B cell (primary cell): ENCODE measurements around the gene LDLRAD3. TPM values are rescaled to one million over a fixed set of nuclear protein-coding genes. Genes with fewer than 3 reads are reported as not detected.

Experiments
- ATAC-seq: fragments of 200-7000 bp; cut with Tn5 transposase; one replicate; pipeline ENCODE4 v1.10.0; 2021; ENCODE audit warnings: low read depth, mild to moderate bottlenecking, moderate number of reproducible peaks, moderate library complexity
- CTCF ChIA-PET: fragments of 350-600 bp; sonication (Branson Sonifier 250); formaldehyde crosslinking; loops from one replicate; lab custom pipeline; 2021; ENCODE audit warnings: antibody characterized with exemption, inconsistent platforms; lab: Charles Lee
- POLR2A ChIA-PET: fragments of 350-600 bp; sonication (Branson Sonifier 250); formaldehyde crosslinking; loops from one replicate; lab custom pipeline; 2021; ENCODE audit warnings: antibody characterized with exemption; lab: Charles Lee
- DNase-seq: peaks from one replicate; pipeline ENCODE4 v3.0.0; 2013
- H2AFZ ChIP-seq: 2 replicates; pipeline ENCODE4 v1.6.1; 2012; ENCODE audit warnings: mild to moderate bottlenecking, low read depth, low read length; ENCODE audit not compliant: insufficient read depth, poor library complexity, severe bottlenecking
- H3K27ac ChIP-seq, 2 donors: 1 replicate in 1 of 2; 2 replicates in 1 of 2; pipeline ENCODE4 v1.5.1; 2012 to 2013; ENCODE audit warnings: low read length in 2 of 2, mild to moderate bottlenecking in 2 of 2, moderate library complexity in 1 of 2
- H3K27me3 ChIP-seq, 4 experiments: fragments of 200-600 bp in 1 of 4; sonication (generic) in 1 of 4; replicated peaks in 1 of 4; 1 replicate in 2 of 4; 2 replicates in 2 of 4; pipeline versions ENCODE4 v1.6.1 to v1.7.0; 2013 to 2016; ENCODE audit warnings: low read length in 3 of 4, mild to moderate bottlenecking in 2 of 4, mixed read lengths in 1 of 4, moderate library complexity in 1 of 4; ENCODE audit not compliant: insufficient read depth in 4 of 4, control insufficient read depth in 3 of 4; ENCODE audit errors: control extremely low read depth in 1 of 4
- H3K36me3 ChIP-seq, 2 experiments: replicated peaks in 1 of 2; 1 replicate in 1 of 2; 2 replicates in 1 of 2; pipeline versions ENCODE4 v1.6.1 to v1.7.1; 2013; ENCODE audit warnings: low read length in 1 of 2; ENCODE audit not compliant: insufficient read depth in 2 of 2, control insufficient read depth in 1 of 2; ENCODE audit errors: control extremely low read depth in 1 of 2, extremely low read depth in 1 of 2
- H3K4me1 ChIP-seq, 2 donors: fragments of 200-600 bp in 1 of 2; sonication (generic) in 1 of 2; 1 replicate in 1 of 2; 2 replicates in 1 of 2; pipeline versions ENCODE4 v1.5.1 to v1.6.1; 2013 to 2017; ENCODE audit warnings: low read length in 2 of 2; ENCODE audit not compliant: control insufficient read depth in 2 of 2, insufficient read depth in 2 of 2
- H3K4me2 ChIP-seq: replicated peaks from 2 replicates; pipeline ENCODE3; 2012; ENCODE audit warnings: mild to moderate bottlenecking, low read depth, low read length; ENCODE audit not compliant: poor library complexity, severe bottlenecking
- H3K4me3 ChIP-seq, 5 experiments: fragments of 200-600 bp in 1 of 5; sonication (generic) in 1 of 5; 1 replicate in 3 of 5; 2 replicates in 2 of 5; pipeline versions ENCODE4 v1.5.1 to v1.7.0; 2011 to 2016; ENCODE audit warnings: low read length in 4 of 5, mild to moderate bottlenecking in 4 of 5, low read depth in 2 of 5, control low read depth in 1 of 5, moderate library complexity in 1 of 5; ENCODE audit not compliant: insufficient read depth in 1 of 5; ENCODE audit errors: control extremely low read depth in 1 of 5, extremely low read depth in 1 of 5
- H3K79me2 ChIP-seq: fragments of 200-600 bp; sonication (generic); one replicate; pipeline ENCODE4 v1.6.0; 2016; ENCODE audit warnings: low read length; ENCODE audit not compliant: control insufficient read depth, insufficient read depth
- H3K9ac ChIP-seq: fragments of 200-600 bp; sonication (generic); 2 replicates; pipeline ENCODE4 v1.6.1; 2017; ENCODE audit warnings: mild to moderate bottlenecking, low read length, moderate library complexity
- H3K9me3 ChIP-seq, 3 donors: one replicate each; pipeline versions ENCODE4 v1.6.1 to v1.7.1; 2013; ENCODE audit warnings: low read length in 2 of 3; ENCODE audit not compliant: control insufficient read depth in 2 of 3, insufficient read depth in 1 of 3; ENCODE audit errors: control extremely low read depth in 1 of 3
- H4K20me1 ChIP-seq: 2 replicates; pipeline ENCODE4 v1.6.0; 2012; ENCODE audit warnings: mild to moderate bottlenecking, low read length; ENCODE audit not compliant: insufficient read depth, control insufficient read depth, poor library complexity, severe bottlenecking
- H3K27ac Mint-ChIP-seq: one replicate; pipeline ENCODE4 v1.8.0; 2021; ENCODE audit warnings: mixed read lengths
- H3K27me3 Mint-ChIP-seq: one replicate; pipeline ENCODE4 v1.8.0; 2021; ENCODE audit warnings: mixed read lengths
- H3K4me1 Mint-ChIP-seq: one replicate; pipeline ENCODE4 v1.8.0; 2021; ENCODE audit warnings: mixed read lengths
- H3K4me3 Mint-ChIP-seq: one replicate; pipeline ENCODE4 v1.8.0; 2021; ENCODE audit warnings: mixed read lengths
- H3K9me3 Mint-ChIP-seq: one replicate; pipeline ENCODE4 v1.8.0; 2022; ENCODE audit warnings: mixed read lengths; ENCODE audit not compliant: insufficient read depth
- EZH2 ChIP-seq: IDR thresholded peaks from 2 replicates; pipeline ENCODE4 v1.6.1; 2012; ENCODE audit warnings: borderline replicate concordance, low read depth, mild to moderate bottlenecking, moderate library complexity, low read length; ENCODE audit not compliant: insufficient read depth, poor library complexity, severe bottlenecking
- WGBS: methylation state at CpG from one replicate; pipeline ENCODE4 v1.1.5; 2013; ENCODE audit warnings: missing lambda C conversion rate; ENCODE audit not compliant: insufficient coverage; 5-methylcytosine and 5-hydroxymethylcytosine counted together
- intact Hi-C: fragments of 100-400 bp; cut with micrococcal nuclease; formaldehyde crosslinking; loops from one replicate; pipeline ENCODE4 v1.10.0; 2022
- polyA plus RNA-seq: library from polyadenylated mRNA; depleted of rRNA; stranded (reverse); fragments of >200 nt; gene quantifications from 2 replicates; pipeline ENCODE4 v1.2.3, GENCODE V29; 2012
- total RNA-seq, 2 donors: library from RNA; stranded (reverse); fragments of 120-200 nt in 1 of 2; gene quantifications; 1 replicate in 1 of 2; 2 replicates in 1 of 2; pipeline versions ENCODE4 v1.2.3 to v1.2.4, GENCODE V29; 2013 to 2022
- TF ChIP-seq, protein P1 (sequence below): fragments of 200-600 bp; IDR thresholded peaks from one replicate; pipeline ENCODE4 v1.8.0; 2022; ENCODE audit warnings: antibody characterized with exemption, mild to moderate bottlenecking

Gene LDLRAD3
- total and polyA plus RNA-seq, 2 donors (not counting 1 experiment from before 2014, with no cell fraction given) = 0.01 TPM; not detected in 1

GRCh38 chr11:36115378-36115801 lies 171.5 kb downstream of the LDLRAD3 start:
- peaks cover 0 to 8% (median 0%) of the 10 kb centered on the region in 3 donors for H3K9me3 ChIP-seq
- POLR2A ChIA-PET = no interaction called here
- TF ChIP-seq EZH2 = no peak
- TF ChIP-seq, protein P1, sequence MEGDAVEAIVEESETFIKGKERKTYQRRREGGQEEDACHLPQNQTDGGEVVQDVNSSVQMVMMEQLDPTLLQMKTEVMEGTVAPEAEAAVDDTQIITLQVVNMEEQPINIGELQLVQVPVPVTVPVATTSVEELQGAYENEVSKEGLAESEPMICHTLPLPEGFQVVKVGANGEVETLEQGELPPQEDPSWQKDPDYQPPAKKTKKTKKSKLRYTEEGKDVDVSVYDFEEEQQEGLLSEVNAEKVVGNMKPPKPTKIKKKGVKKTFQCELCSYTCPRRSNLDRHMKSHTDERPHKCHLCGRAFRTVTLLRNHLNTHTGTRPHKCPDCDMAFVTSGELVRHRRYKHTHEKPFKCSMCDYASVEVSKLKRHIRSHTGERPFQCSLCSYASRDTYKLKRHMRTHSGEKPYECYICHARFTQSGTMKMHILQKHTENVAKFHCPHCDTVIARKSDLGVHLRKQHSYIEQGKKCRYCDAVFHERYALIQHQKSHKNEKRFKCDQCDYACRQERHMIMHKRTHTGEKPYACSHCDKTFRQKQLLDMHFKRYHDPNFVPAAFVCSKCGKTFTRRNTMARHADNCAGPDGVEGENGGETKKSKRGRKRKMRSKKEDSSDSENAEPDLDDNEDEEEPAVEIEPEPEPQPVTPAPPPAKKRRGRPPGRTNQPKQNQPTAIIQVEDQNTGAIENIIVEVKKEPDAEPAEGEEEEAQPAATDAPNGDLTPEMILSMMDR = no peak
- no peaks in the 10 kb centered on the region for H3K4me1 ChIP-seq
- H3K79me2 ChIP-seq = no peaks in the 10 kb centered on the region
- intact Hi-C loops = no loop called here
- no peaks in the 10 kb centered on the region for H3K27me3 ChIP-seq
- H3K9me3 Mint-ChIP-seq = peaks cover 2% of the 10 kb centered on the region
- ATAC-seq = no peak
- no peaks in the 10 kb centered on the region for H3K4me1 Mint-ChIP-seq
- no peak overlapping the region for H3K4me3 Mint-ChIP-seq
- H3K27ac ChIP-seq = no peak overlapping the region
- no peaks in the 10 kb centered on the region for H3K36me3 ChIP-seq
- H4K20me1 ChIP-seq = no peaks in the 10 kb centered on the region
- peaks cover 7% of the 10 kb centered on the region for H3K27me3 Mint-ChIP-seq
- CTCF ChIA-PET = no interaction called here
- no peak overlapping the region for H3K9ac ChIP-seq
- 92% methylated on average over 6 of the region's 9 CpGs for WGBS
- no peak overlapping the region for H3K27ac Mint-ChIP-seq
- no peak overlapping the region for H3K4me2 ChIP-seq
- no peak overlapping the region for H3K4me3 ChIP-seq
- DNase-seq = no peak
- H2AFZ ChIP-seq = no peak overlapping the region

DNA sequence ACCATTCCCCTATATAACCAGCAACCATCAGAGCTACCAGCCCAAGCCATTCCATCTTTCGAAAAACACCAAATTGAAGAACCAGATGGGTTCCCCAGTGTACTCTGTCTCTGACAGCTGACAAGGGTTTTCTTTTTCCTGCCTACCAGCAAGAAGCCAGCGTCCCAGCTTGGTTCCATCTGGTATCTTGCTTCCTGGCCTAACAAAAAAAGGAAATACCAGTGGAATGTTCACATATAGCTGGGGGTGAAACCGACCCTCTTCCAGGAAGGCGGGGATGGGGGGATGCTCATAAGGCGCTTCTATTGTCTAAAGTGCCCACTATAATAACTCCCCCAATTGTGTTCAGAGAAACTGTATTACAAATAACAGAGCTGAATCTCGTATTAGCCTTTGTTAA lies 172.3 kb downstream of the LDLRAD3 start:
- no peak overlapping the region for H3K27ac Mint-ChIP-seq
- CTCF ChIA-PET = no interaction called here
- ATAC-seq = no peak

More for the DNA sequence above, 172.3 kb downstream of the LDLRAD3 start:
- H3K36me3 ChIP-seq = no peaks in the 10 kb centered on the region
- H3K9me3 ChIP-seq = peaks cover 0 to 8% (median 0%) of the 10 kb centered on the region in 3 donors
- Mint-ChIP-seq H3K27me3 (peaks cover 7% of the 10 kb centered on the region), H3K4me1 (no peaks in the 10 kb centered on the region), H3K4me3 (no peak overlapping the region), H3K9me3 (peaks cover 2% of the 10 kb centered on the region)
- no peaks in the 10 kb centered on the region for H3K4me1 ChIP-seq
- no peaks in the 10 kb centered on the region for H3K79me2 ChIP-seq
- DNase-seq = no peak
- 39% methylated on average over 4 of the region's 6 CpGs for WGBS
- no peak overlapping the region for H3K4me2 ChIP-seq
- H3K4me3 ChIP-seq = no peak overlapping the region
- H3K27ac ChIP-seq = no peak overlapping the region
- H2AFZ ChIP-seq = no peak overlapping the region
- intact Hi-C loops = no loop called here
- POLR2A ChIA-PET = no interaction called here
- H3K27me3 ChIP-seq = no peaks in the 10 kb centered on the region
- no peak for TF ChIP-seq EZH2
- TF ChIP-seq, protein P1 = no peak
- H3K9ac ChIP-seq = no peak overlapping the region
- no peaks in the 10 kb centered on the region for H4K20me1 ChIP-seq
